GM12878 (cell line): Measurements from ENCODE around the gene SPATA32. TPM values are rescaled to one million over a fixed set of nuclear protein-coding genes. Genes with fewer than 3 reads are reported as not detected.
A peak's percentile ranks its signal among the peaks of the same experiment; 100 is the strongest.

Experiments
- ATAC-seq: fragments of 200-7000 bp; cut with Tn5 transposase; 3 replicates; pipeline ENCODE4 v1.9.1; 2020; ENCODE audit warnings: mild to moderate bottlenecking, moderate library complexity
- BruUV-seq: library from RNA; stranded (reverse); fragments of 400-500 nt; replicated peaks from 2 replicates; lab custom pipeline; 2021; lab: Mats Ljungman, UMichigan
- CTCF ChIA-PET: fragments of 300-600 bp; sonication (Branson Sonifier 250); formaldehyde crosslinking; extraction: SDS; loops from one replicate; lab custom pipeline; 2021; ENCODE audit warnings: inconsistent platforms; lab: Yijun Ruan, JAX
- POLR2A ChIA-PET: fragments of 350-600 bp; formaldehyde crosslinking; extraction: SDS; loops from one replicate; lab custom pipeline; 2021; ENCODE audit warnings: inconsistent platforms; lab: Charles Lee
- RAD21 ChIA-PET: fragments of 300-600 bp; sonication (Branson Sonifier 250); formaldehyde crosslinking; loops from one replicate; lab custom pipeline; 2023; ENCODE audit warnings: antibody characterized with exemption; ENCODE audit not compliant: unreplicated experiment; lab: Charles Lee
- SMC1A ChIA-PET: fragments of 300-600 bp; sonication (Branson Sonifier 250); formaldehyde crosslinking; loops from one replicate; lab custom pipeline; 2023; ENCODE audit not compliant: unreplicated experiment, uncharacterized antibody; lab: Charles Lee
- DNase-seq: peaks from one replicate; pipeline ENCODE4 v3.0.0-alpha.2; 2011; ENCODE audit warnings: low read depth, low spot score
- FAIRE-seq: peaks from 3 replicates; lab custom pipeline; 2011; peaks lifted over from hg19 to GRCh38; lab: Jason Lieb, UNC
- H2AFZ ChIP-seq: 2 replicates; pipeline ENCODE4 v1.6.0; 2011; ENCODE audit warnings: low read depth, low read length, control low read depth; ENCODE audit not compliant: control insufficient read depth
- H3K27ac ChIP-seq: 2 replicates; pipeline ENCODE4 v1.5.1; 2011; ENCODE audit warnings: control low read depth; ENCODE audit not compliant: control insufficient read depth, insufficient read depth
- H3K27me3 ChIP-seq, 2 experiments: replicated peaks in 1 of 2; 2 replicates each; pipeline versions ENCODE4 v1.6.0 to v1.6.1; 2011; ENCODE audit warnings: low read length in 1 of 2; ENCODE audit not compliant: control insufficient read depth in 2 of 2, insufficient read depth in 2 of 2
- H3K36me3 ChIP-seq, 2 experiments: 2 replicates each; pipeline ENCODE4 v1.5.1; 2011; ENCODE audit warnings: low read length in 1 of 2; ENCODE audit not compliant: control insufficient read depth in 2 of 2, insufficient read depth in 2 of 2
- H3K4me1 ChIP-seq: 2 replicates; pipeline ENCODE4 v1.6.1; 2011; ENCODE audit warnings: mild to moderate bottlenecking, low read length, moderate library complexity, mixed read lengths; ENCODE audit not compliant: control insufficient read depth, insufficient read depth
- H3K4me2 ChIP-seq: 2 replicates; pipeline ENCODE4 v1.6.0; 2011; ENCODE audit warnings: control low read depth; ENCODE audit not compliant: control insufficient read depth, insufficient read depth
- H3K4me3 ChIP-seq: fragments of 200-600 bp; sonication (generic); 2 replicates; pipeline ENCODE4 v1.5.1; 2016
- H3K79me2 ChIP-seq: 2 replicates; pipeline ENCODE4 v1.6.0; 2011; ENCODE audit warnings: low read length; ENCODE audit not compliant: control insufficient read depth, insufficient read depth
- H3K9ac ChIP-seq: 2 replicates; pipeline ENCODE4 v1.8.0; 2011; ENCODE audit warnings: low read length, control low read depth, mixed read lengths; ENCODE audit not compliant: control insufficient read depth, insufficient read depth
- H3K9me3 ChIP-seq: replicated peaks from 3 replicates; pipeline ENCODE4 v1.5.1; 2011; ENCODE audit warnings: mild to moderate bottlenecking, low read length; ENCODE audit not compliant: control insufficient read depth, insufficient read depth
- H4K20me1 ChIP-seq: 2 replicates; pipeline ENCODE4 v1.6.0; 2011; ENCODE audit not compliant: control insufficient read depth, insufficient read depth
- IKZF1 ChIP-seq: fragments of 450-650 bp; conservative IDR thresholded peaks from 2 replicates; pipeline ENCODE4 v1.6.1; 2017; ENCODE audit warnings: antibody characterized with exemption, mild to moderate bottlenecking
- NRF1 ChIP-seq: conservative IDR thresholded peaks from 2 replicates; pipeline ENCODE4 v1.6.1; 2011; ENCODE audit warnings: mild to moderate bottlenecking, low read depth, low read length, improper control_type of control experiment
- PAX8 ChIP-seq: fragments of 450-650 bp; IDR thresholded peaks from 2 replicates; pipeline ENCODE4 v1.6.1; 2017; ENCODE audit warnings: mild to moderate bottlenecking, moderate library complexity
- PML ChIP-seq: IDR thresholded peaks from 2 replicates; pipeline ENCODE4 v1.6.1; 2012; ENCODE audit warnings: low read length, inconsistent platforms
- POLR2A ChIP-seq: IDR thresholded peaks from 2 replicates; pipeline ENCODE4 v1.6.1; 2011; ENCODE audit warnings: low read depth, mild to moderate bottlenecking, low read length
- POLR2AphosphoS5 ChIP-seq: IDR thresholded peaks from 2 replicates; pipeline ENCODE4 v1.6.1; 2011; ENCODE audit warnings: mild to moderate bottlenecking, low read length, inconsistent platforms
- WGBS: methylation state at CpG from one replicate; pipeline ENCODE4 v1.1.6; 2016; ENCODE audit warnings: low lambda C conversion rate; ENCODE audit not compliant: insufficient replicate concordance, insufficient coverage; ENCODE audit errors: missing lambda C conversion rate; 5-methylcytosine and 5-hydroxymethylcytosine counted together
- in situ Hi-C: fragments of 300-500 bp; cut with MboI; formaldehyde crosslinking; loops from 9 replicates; pipeline ENCODE4 v1.14.3; 2018; ENCODE audit warnings: mixed read lengths
- intact Hi-C: fragments of 100-400 bp; cut with micrococcal nuclease; formaldehyde crosslinking; loops from one replicate; pipeline ENCODE4 v1.14.2; 2022; ENCODE audit not compliant: unreplicated experiment
- polyA plus RNA-seq, 11 experiments: library from polyadenylated mRNA; depleted of rRNA in 4 of 11; unstranded in 6 of 11; stranded (reverse) in 5 of 11; fragments of >200 nt; fragmentation: Nextera tagmentation in 4 of 11; fragmentation: Illumina TruSeq in 1 of 11; extraction: Ambion mirVana in 4 of 11; extraction: Trizol in 1 of 11; gene quantifications; 1 replicate in 1 of 11; 2 replicates in 10 of 11; pipeline versions ENCODE4 v1.2.1 to v1.2.3, GENCODE V29; 2011 to 2016; ENCODE audit warnings: inconsistent platforms in 2 of 11, missing spikeins in 2 of 11, low read depth in 1 of 11
- total RNA-seq, 4 experiments: library from RNA; depleted of rRNA in 3 of 4; stranded (reverse); fragments of >200 nt in 3 of 4; fragmentation: Illumina TruSeq in 1 of 4; extraction: Trizol in 1 of 4; gene quantifications; 2 replicates each; pipeline versions ENCODE4 v1.2.1 to v1.2.3, GENCODE V29; 2013 to 2021

Gene SPATA32
- total and polyA plus RNA-seq, 10 of the 15 experiments (the other 5 are each of a cell fraction or from before 2014, with no cell fraction given) = 0.03 to 0.35 (median 0.11) TPM; not detected in 3

- ChIA-PET CTCF (interaction anchor here (0.7 to 2.1 kb wide), 3 partner anchors 10 to 49 kb away, joined by 3 to 7 read pairs (median 3); no protein-coding TSS in a partner anchor), SMC1A (interaction anchor here (1.1 to 1.8 kb wide), 3 partner anchors 10 to 48 kb away, joined by 3 to 11 read pairs (median 4); no protein-coding TSS in a partner anchor), RAD21 (no interaction called here), POLR2A (interaction anchor here (1.8 kb wide), 1 partner anchor 14 kb away, joined by 5 read pairs; no protein-coding TSS in a partner anchor)
- in situ Hi-C loops = loop anchor here (25.0 kb wide), 1 partner anchor 345 kb away; no protein-coding TSS in a partner anchor
- Histone ChIP-seq H3K36me3 (peaks cover 49 to 51% of the 10 kb centered on the region in 2 experiments), H4K20me1 (0 out of 2 replicates have a peak, but pooled peaks cover 2% of the 10 kb centered on the region), H3K79me2 (no peaks in the 10 kb centered on the region), H3K9me3 (no peaks in the 10 kb centered on the region), H3K4me3 (no peak overlapping the region), H3K27me3 (no peaks in the 10 kb centered on the region), H3K27ac (no peak overlapping the region), H3K9ac (no peak overlapping the region), H3K4me1 (peaks cover 9% of the 10 kb centered on the region), H2AFZ (no peak overlapping the region), H3K4me2 (no peak overlapping the region)
- intact Hi-C loops = no loop called here
- ATAC-seq = no peak
- TF ChIP-seq PAX8 (no peak), POLR2A (peak; percentile 49), NRF1 (no peak)
- FAIRE-seq = no peak
- DNase-seq = no peak
- 93% methylated on average over 10 of the region's 10 CpGs for WGBS
- no TSS peak for BruUV-seq
Observed at GRCh38 chr17:45267436-45268055, 5.7 kb upstream of the SPATA32 start.

- no peak for ATAC-seq
- no peak overlapping the region for H3K9ac ChIP-seq
- peaks cover 19% of the 10 kb centered on the region for H3K4me1 ChIP-seq
- BruUV-seq = no TSS peak
- H3K27ac ChIP-seq = no peak overlapping the region
- ChIA-PET RAD21 (interaction anchor here (1.0 kb wide), 1 partner anchor 47 kb away, joined by 6 read pairs; no protein-coding TSS in a partner anchor), POLR2A (interaction anchor here (0.5 to 1.8 kb wide), 3 partner anchors 13 to 50 kb away, joined by 4 to 5 read pairs (median 5); no protein-coding TSS in a partner anchor), CTCF (interaction anchor here (0.9 to 2.1 kb wide), 3 partner anchors 9 to 48 kb away, joined by 3 to 7 read pairs (median 6); no protein-coding TSS in a partner anchor), SMC1A (interaction anchor here (0.9 to 1.8 kb wide), 2 partner anchors 34 to 47 kb away, joined by 3 to 11 read pairs; no protein-coding TSS in a partner anchor)
- in situ Hi-C loops (loop anchor here (25.0 kb wide), 1 partner anchor 346 kb away; no protein-coding TSS in a partner anchor), intact Hi-C loops (no loop called here)
- DNase-seq = no peak
- H3K4me2 ChIP-seq = no peak overlapping the region
- FAIRE-seq = no peak
- 0 out of 2 replicates have a peak, but pooled peaks cover 2% of the 10 kb centered on the region for H4K20me1 ChIP-seq
- no peak overlapping the region for H3K4me3 ChIP-seq
- H3K36me3 ChIP-seq = peaks cover 43 to 51% of the 10 kb centered on the region in 2 experiments
- H3K27me3 ChIP-seq = no peaks in the 10 kb centered on the region
- no peaks in the 10 kb centered on the region for H3K9me3 ChIP-seq
- no peak overlapping the region for H2AFZ ChIP-seq
- TF ChIP-seq IKZF1 (no peak), POLR2AphosphoS5 (peak; percentile 55; the same call in 1 of the 2 replicates), PML (0 out of 2 replicates have a peak, but pooled peaks have one; percentile 1)
- 95% methylated on average over 13 of the region's 13 CpGs for WGBS
- no peaks in the 10 kb centered on the region for H3K79me2 ChIP-seq
Observed at GRCh38 chr17:45266372-45266926, 4.6 kb upstream of the SPATA32 start.
